GM19023 (cell line): ENCODE data around the gene SAV1.
"Not testable (repeated sequence)": the region's sequence is repeated elsewhere in the genome, so short reads cannot be mapped to it uniquely, and the experiment has no call there.

Experiments used
- ATAC-seq: cut with Tn5 transposase; IDR thresholded peaks from one replicate; pipeline ENCODE4 v1.9.1; 2021; ENCODE audit warnings: mild to moderate bottlenecking, moderate library complexity; ENCODE audit not compliant: unreplicated experiment

SAV1 gene

DNA sequence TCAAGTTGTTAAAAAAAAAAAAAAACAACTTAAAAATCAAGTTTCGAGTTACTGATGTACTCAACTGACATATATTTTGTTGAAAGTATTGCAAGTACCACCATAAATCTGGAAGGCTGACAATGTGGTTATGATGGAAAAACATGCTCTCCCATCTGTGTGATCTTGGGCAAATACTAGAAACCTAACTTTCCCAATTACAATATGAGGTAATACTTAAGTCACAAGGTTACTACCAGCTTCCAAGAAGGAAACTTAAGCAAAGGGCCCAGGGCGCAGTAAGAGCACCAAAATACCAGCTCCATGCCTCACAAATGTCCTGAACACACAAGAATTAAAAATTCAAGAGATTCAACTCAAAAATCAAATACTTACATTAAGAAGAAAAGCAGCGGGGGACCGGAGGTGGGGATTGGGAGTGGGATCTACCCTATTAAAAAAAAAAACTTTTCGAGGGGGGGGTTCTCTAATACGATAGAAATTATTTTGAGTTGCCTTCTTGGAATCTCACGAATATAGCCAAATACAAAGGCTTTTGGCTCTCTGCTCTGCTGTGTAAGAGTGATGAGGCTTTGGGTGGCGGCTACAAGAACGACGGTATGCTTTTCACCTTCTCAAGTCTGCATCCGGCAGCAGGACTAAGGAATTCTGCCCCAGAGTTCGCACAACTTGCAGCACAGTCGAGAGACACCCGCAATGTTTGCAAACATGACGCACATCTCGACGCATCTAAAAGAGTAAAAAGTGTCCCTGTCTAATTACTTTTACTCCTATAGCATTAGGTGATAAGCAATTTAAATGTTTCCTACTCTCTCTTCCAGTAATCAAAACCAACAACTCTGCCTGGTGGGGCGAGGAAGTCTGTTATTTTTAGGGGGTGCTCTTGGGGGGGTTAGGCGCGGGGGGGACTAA is 1.1 kb downstream of the SAV1 start:
- ATAC-seq, result no peak

DNA sequence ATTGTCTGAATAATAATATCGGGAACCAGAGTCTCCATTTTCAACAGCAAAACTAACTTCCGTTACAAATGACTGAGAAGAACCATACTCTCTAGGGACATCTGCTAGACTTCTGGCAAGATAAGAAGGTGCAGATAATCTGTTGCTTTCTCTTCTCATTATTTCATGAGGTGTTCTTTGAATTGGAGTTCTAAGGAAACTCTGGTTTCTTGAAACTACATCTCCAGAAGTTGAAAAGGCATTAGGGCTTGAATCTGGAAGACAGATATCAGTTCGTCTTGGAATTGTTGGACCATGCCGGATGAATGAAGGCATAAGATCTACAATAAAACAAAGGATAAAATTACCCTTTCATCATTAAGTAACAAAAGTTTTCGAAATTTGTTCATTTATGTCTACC is 2.8 kb downstream of the SAV1 start:
- not testable (repeated sequence) for ATAC-seq

DNA sequence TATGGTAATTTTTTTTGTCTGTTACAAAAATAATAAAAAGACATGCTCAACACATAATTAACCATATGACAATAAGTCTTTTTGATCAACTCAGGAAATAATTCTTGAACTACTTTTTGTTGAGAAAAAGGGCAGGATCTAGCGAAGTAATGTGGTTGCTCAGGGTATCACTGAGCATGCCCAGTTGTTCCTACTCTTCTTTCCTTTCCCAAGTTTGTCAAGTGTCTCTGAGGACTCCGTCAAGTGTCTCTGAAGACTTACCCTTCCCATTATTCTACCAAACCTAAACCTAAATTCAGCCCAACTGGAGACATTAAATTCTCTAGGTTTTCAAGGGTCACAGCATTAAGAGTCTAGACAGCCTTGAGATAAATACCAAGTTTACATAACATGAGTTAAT is 3.5 kb downstream of the SAV1 start:
- ATAC-seq, result not testable (repeated sequence)

DNA sequence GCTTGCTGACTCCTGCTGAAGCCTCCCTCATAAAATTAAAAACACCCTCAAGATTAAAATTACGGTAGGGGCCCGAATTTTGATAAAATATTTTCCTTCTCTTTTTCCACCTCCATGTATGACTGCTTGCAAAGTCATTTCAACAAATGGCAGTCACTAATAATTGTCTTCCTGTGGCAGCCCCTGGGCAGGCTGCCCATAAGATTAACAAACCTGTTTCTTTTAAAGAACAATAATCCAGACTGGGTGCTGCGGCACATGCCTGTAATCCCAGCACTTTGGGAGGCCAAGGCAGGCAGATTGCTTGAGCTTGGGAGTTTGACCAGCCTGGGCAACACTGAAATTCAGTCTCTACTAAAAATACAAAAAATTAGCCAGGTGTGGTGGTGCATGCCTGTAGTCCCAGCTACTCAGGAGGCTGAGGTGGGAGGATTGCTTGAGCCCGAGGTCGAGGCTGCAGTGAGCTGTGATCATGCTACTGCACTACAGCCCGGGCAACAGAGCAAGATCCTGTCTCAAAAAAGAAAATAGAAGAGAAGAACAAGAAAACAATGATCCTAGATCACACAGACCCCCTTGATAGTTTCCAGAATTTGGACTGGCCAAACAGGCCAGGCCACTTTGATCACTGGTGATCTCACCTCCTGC is 8.7 kb downstream of the SAV1 start:
- ATAC-seq, result no peak

DNA sequence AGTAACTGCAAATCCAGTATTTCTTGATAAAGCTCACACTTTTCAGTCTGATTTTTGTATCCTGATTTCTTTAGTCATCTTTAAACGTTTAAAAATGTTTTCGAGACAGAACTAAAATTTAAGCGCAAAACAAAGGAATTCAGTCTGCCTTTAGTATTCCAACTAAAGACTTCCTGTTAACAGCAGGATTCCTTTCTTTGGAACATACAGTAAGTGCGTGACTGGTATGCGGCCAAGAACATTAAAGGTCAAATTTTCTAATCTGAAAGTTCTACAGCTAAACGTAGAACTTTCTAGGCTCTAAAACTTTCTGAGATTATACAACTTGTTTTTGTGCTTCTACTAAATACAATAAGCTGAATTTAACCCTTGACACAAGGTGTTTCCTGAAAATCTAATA is 9.9 kb downstream of the SAV1 start:
- ATAC-seq, result no peak

DNA sequence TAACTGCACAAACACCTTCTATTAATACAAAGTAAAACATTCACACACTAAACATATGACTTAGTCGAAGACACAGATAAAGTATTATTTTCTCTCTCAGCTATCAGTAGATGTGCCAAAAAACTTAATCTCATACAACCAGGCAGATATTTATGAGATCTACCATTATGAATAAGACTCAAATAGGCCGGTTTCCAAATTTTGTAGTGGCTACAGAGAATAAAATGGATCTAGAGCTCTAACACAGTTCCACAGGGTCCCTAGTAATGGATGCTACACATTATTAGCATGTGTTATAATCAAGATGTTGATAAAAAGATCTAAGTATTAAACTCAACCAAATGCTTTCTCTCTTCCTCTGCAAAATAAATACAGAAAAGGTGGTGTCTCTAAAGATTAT is 10.4 kb downstream of the SAV1 start:
- no peak for ATAC-seq

DNA sequence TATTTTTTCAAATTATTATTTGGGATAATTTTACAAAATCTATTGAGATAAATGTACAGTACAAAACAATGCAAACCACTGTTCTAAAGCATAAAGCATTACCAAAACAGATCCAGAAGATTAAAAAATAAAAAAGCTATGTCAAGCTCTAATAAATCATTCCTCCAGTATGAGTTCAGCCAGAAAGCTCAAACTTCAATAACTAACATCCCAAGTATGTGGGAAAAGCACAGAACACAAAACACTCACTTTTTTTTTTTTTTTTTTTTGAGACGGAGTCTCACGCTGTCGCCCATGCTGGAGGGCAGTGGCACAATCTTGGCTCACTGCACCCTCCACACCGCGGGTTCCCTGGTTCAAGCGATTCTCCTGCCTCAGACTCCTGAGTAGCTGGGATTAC is 11.3 kb downstream of the SAV1 start:
- ATAC-seq, result no peak

DNA sequence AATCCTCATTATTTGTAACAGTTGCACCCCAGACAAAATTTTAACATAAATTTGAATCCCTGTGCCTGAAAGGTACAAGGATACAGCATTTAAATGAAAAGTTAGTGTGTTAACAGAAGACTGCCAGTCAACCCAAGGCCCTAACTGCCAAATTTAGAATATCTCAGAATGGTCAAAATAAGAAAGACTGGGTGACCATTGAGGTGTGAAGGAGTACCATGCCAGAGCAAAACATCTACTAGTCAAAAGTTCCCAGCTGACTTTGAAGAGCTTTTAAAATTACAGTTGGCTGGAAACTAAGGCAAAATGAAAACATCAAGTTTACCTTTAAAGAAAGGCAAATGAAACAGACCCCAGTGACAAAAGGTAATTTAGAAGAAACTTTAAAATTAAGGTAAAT is 18.4 kb downstream of the SAV1 start:
- ATAC-seq, result no peak

DNA sequence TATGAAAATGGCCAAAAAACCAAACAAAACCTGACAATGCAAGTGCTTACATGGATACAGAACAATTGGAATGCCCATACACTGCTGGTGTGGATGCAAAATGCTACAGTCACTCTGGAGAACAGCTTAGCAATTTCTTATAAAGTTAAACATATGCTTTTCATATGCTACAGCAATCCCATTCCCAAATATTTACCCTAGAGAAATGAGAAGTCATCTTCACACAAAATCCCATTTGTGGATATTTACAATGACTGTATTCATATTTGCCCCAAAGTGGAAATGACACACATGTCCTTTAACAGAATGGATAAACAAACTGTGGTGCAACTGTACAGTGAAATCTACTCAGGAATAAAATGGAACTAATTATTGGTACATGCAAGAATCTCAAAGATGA is 20.4 kb downstream of the SAV1 start:
- ATAC-seq, result no peak

DNA sequence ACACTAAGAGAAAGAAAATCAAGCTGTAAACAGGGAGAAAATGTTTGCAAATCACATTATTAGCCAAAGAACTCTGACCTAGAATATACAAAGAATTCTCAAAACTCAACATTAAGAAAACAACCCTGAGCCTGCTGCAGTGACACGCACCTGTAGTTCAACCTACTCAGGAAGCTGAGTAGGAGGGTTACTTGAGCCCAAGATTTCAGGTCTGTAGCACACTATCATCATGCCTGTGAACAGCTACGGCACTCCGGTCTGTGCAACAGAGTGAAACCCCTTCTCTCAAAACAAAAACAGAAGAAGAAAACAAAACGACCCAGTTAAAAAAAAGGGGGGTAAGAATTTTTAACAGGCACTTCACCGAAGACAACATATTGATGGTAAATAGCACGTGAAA is 20.8 kb downstream of the SAV1 start:
- peak; percentile 98 for ATAC-seq

DNA sequence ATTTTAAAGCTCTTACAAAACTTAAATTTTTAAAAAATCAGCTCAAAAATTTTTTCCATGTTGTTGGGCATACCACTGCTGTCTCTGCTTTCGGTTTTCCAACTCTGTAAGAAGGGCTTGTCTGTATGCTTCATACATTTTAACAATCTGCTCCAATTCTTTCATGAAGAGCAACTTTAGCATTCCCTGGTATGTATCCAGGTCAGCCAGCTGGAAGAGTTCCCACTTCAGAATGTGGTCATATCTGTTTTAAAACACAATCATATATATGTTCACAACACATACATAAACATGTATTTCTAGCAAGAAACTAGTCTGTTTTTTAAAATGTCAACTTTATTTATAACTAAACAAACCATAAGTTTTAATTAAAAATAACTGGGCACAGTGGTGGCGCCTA is 33.0 kb downstream of the SAV1 start:
- no peak for ATAC-seq

DNA sequence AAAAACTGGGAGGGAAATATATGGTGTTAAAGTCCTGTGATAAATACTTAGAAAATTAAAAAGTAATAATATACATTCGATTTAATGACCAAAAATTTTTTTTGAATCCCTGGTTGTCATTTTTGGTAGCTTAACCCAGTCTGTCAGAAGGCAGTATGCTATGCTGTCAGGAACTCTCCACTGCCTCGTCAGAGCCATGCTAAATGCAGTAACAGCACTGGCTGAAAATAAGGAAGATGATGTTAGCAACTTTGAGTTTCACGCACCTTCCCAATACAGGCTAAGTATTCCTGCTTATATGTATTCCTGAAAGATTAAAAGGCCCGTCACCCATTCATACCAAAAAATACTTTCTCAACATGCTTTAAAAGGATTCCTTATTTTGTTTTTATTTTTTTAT is 34.2 kb downstream of the SAV1 start:
- ATAC-seq, result no peak

DNA sequence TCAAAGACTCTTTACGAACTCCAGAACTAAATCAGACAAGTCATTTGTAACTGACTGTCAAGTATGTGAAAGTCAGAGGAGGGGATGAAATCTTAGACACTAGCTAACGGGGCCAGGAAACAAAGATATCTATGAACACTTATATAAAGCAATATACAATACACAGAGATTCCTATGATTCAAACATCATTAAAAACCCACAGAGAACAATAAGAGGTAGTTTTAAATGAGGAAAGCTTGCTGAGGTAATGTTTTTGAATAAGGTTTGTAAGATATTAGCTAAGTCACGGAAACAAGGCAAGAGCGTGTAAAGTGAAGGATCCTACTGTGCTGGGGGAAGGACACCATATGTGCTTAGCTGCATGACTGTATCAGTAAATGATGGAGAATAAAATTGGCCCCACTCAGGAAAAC is 36.7 kb downstream of the SAV1 start:
- ATAC-seq, result no peak

DNA sequence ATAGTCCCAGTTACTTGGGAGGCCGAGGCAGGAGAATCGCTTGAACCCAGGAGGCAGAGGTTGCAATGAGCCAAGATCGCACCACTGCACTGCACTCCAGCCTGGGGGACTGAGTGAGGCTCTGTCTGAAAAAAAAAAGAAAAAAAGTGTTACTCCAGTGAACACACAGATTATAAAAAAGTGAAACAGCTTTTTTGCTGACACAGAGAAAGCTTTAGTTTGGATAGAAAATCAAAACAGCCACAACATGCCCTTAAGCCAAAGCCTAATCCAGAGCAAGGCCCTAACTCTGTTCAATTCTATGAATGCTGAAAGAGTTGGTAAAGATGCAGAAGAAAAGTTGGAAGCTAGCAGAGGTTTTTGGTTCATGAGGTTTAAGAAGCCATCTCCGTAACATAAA is 43.2 kb downstream of the SAV1 start:
- not testable (repeated sequence) for ATAC-seq

DNA sequence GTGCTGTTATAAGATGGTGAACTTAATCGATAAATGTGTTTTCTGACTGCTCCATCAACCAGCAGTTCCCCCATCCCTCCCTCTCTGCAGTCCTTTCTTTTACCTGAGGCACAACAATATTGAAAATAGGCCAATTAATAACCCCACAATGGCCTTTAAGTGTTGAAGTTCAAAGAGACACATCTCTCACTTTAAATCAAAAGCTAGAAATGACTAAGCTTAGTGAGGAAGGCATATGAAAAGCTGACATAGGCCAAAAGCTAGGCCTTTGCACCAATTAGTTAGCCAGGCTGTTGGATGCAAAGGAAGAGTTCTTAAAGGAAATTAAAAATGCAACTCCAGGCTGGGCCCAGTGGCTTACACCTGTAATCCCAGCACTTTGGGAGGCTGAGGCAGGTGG is 43.7 kb downstream of the SAV1 start:
- ATAC-seq, result no peak

DNA sequence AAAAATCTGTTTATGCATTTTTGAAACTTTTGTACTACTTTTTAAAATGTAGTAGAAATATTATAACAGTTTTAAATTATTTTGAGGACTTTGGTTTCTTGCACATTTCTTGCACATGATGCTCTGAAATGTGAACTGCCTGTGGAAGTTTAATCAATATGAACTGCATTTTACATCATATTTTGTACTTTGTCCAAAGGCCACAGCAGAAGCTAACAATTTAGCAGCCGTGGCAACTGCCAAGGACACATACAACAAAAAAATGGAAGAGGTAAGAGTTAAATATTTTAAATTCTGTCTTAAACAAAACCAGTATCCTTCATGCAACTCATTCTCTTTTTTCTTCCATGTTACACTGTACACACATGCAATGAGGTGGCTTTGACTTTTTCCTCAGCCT is 45.1 kb downstream of the SAV1 start:
- no peak for ATAC-seq

DNA sequence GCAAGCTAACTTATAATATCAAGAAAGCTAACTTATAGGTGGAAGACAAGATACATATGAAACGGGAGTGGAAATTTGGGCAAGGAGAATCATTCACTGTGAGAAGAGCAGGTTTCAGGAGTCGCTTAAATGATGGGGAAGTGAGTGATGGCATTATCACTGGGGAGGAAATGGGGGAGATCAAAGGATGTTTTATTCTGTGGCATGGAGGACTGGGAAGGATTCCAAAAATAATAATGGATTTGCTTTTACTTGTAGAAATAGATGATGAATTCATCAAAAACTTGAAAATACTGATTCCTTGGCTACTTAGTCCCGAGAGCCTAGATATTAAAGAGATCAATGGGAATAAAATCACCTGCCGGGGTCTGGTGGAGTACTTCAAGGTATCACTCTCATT is 47.8 kb downstream of the SAV1 start:
- ATAC-seq, result no peak

DNA sequence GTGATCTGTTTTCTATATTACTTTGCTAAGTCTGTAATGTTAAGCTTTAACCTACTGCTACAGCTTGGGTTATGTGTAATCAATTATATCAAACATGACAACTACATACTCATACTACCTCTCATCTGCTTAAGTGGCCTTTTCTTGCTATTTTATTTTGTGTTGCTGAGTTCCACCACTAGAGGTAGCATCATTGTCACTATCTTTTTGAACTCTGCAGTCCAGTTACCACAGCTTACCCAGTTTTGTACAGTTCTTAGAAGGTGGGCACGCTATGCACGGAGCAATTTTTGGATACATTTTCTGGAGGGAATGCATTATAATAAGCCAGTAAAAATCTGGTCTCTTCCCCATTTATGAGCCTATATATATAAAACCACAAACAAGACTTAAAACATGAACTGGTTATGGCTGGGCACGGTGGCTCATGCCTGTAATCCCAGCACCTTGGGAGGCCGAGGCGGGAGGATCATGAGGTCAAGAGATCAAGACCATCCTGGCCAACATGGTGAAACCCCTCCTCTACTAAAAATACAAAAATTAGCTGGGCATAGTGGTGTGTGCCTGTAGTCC is 48.5 kb downstream of the SAV1 start:
- peak; percentile 58 for ATAC-seq

DNA sequence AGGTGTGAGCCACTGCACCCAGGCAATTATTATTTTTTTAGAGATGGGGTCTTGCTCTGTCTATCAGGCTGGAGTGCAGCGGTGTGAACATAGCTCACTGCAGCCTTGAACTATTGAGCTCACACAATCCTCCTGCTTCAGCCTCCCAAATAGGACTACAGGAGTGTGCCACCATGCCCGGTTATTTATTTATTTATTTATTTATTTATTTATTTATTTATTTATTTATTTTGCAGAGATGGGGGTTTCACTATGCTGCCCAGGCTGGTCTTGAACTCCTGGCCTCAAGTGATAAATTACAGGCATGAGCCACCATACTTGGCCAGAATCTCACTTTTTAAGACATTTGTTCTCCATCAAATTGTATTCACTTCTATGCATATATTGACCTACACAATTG is 51.8 kb downstream of the SAV1 start:
- ATAC-seq, result no peak

DNA sequence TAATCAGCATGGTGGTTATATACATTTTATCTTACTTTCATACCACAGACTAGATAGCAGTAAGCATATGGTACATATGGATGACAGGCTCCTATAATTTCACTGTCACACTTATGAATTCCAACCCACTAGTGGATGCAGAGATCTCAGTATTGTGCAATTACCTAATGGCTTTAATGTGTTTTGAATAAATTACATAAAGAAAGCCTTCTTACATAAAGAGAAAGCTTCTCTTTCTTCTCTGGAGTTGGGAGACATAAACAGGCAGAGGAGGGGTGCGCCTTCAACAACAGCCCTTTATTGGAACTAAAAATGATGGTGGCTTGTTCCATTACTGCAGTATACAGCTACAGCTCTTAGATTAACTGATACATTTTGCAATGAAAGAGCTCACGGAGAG is 52.6 kb downstream of the SAV1 start:
- no peak for ATAC-seq

DNA sequence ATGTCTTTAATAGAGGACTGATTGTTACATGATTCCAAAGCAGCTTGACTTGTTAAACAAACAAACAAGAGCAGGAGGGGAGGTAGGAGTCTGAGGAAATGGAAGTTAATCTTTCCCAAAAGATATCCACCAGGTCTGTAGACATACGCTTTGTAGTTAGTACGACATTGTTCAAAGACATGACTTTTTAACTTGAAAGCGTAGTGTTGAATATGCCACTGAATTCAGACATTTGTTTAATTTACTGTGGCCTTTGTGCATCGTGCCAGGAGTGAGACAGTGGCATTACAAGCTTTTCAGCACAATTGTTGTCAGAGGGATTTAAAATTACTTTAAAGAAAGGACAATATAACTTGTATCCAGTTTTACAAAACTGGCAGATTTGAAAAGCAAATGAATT is 53.0 kb downstream of the SAV1 start:
- ATAC-seq, result no peak

DNA sequence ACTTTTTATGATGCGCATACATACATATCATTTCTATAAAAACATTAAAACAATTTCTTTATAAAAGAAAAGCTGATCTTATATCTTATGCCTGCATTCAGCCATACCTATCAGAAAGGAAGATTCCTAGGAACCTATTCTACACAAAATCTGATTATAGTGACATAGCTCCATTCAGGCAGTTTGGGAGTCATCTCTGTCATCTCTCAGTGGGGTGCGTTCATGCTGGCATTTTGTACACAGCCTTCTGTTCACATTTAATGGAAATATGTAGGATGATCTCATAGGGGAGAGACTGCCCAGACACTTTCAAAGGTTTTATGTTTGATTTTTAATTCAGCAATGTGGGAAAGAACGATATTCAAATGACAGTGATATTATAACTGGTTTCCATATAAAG is 55.3 kb downstream of the SAV1 start:
- ATAC-seq, result no peak
